H9 (cell line): ENCODE results near the gene RUNX1. TPM values are rescaled to one million over a fixed set of nuclear protein-coding genes. Genes with fewer than 3 reads are reported as not detected.

Experiments
- DNase-seq: peaks from one replicate; pipeline ENCODE4 v3.0.0-alpha.2; 2017
- H2AFZ ChIP-seq: one replicate; pipeline ENCODE4 v1.6.1; 2013; ENCODE audit warnings: mild to moderate bottlenecking, low read length, control low read depth, moderate library complexity
- H2AK5ac ChIP-seq: 2 replicates; pipeline ENCODE4 v1.6.1; 2013; ENCODE audit warnings: low read length, control low read depth, mixed read lengths; ENCODE audit not compliant: insufficient read length
- H2BK120ac ChIP-seq: one replicate; pipeline ENCODE4 v1.6.1; 2013; ENCODE audit warnings: low read depth, mild to moderate bottlenecking, low read length, control low read depth, inconsistent platforms; ENCODE audit not compliant: poor library complexity, severe bottlenecking
- H2BK12ac ChIP-seq: 2 replicates; pipeline ENCODE4 v1.6.1; 2013; ENCODE audit warnings: low read length, control low read depth, mixed read lengths, low read depth; ENCODE audit not compliant: insufficient read length
- H2BK15ac ChIP-seq: 2 replicates; pipeline ENCODE4 v1.6.1; 2013; ENCODE audit warnings: low read depth, low read length, control low read depth
- H2BK20ac ChIP-seq: one replicate; pipeline ENCODE4 v1.6.1; 2013; ENCODE audit warnings: low read depth, mild to moderate bottlenecking, low read length, control low read depth, inconsistent platforms; ENCODE audit not compliant: poor library complexity, severe bottlenecking
- H2BK5ac ChIP-seq: 2 replicates; pipeline ENCODE4 v1.6.1; 2013; ENCODE audit warnings: low read length, control low read depth, mixed read lengths; ENCODE audit not compliant: insufficient read length
- H3K14ac ChIP-seq: 2 replicates; pipeline ENCODE4 v1.6.1; 2013; ENCODE audit warnings: low read length, control low read depth; ENCODE audit not compliant: insufficient read depth
- H3K18ac ChIP-seq: 2 replicates; pipeline ENCODE4 v1.6.1; 2013; ENCODE audit warnings: low read depth, mild to moderate bottlenecking, mixed read lengths, low read length, control low read depth; ENCODE audit not compliant: insufficient read length
- H3K23ac ChIP-seq: 2 replicates; pipeline ENCODE4 v1.6.1; 2013; ENCODE audit warnings: low read length, control low read depth, mixed read lengths, low read depth; ENCODE audit not compliant: insufficient read length
- H3K23me2 ChIP-seq: 2 replicates; pipeline ENCODE4 v1.6.1; 2013; ENCODE audit warnings: low read depth, mild to moderate bottlenecking, mixed read lengths, low read length, control low read depth; ENCODE audit not compliant: insufficient read length, poor library complexity, severe bottlenecking
- H3K27ac ChIP-seq: 2 replicates; pipeline ENCODE4 v1.5.1; 2013; ENCODE audit warnings: low read length, control low read depth, mixed read lengths, low read depth; ENCODE audit not compliant: insufficient read length
- H3K27me3 ChIP-seq: 2 replicates; pipeline ENCODE4 v1.6.1; 2013; ENCODE audit warnings: low read length, control low read depth, inconsistent platforms; ENCODE audit not compliant: insufficient read depth
- H3K4ac ChIP-seq: 2 replicates; pipeline ENCODE4 v1.6.1; 2013; ENCODE audit warnings: low read depth, mild to moderate bottlenecking, control low read depth, inconsistent platforms, low read length, moderate library complexity
- H3K4me1 ChIP-seq: 2 replicates; pipeline ENCODE4 v1.6.1; 2013; ENCODE audit warnings: low read length, control low read depth, inconsistent platforms; ENCODE audit not compliant: insufficient read depth
- H3K4me2 ChIP-seq: 2 replicates; pipeline ENCODE4 v1.6.1; 2013; ENCODE audit warnings: low read length, control low read depth, mixed read lengths; ENCODE audit not compliant: insufficient read length, insufficient read depth
- H3K56ac ChIP-seq: 2 replicates; pipeline ENCODE4 v1.6.1; 2013; ENCODE audit warnings: low read depth, mild to moderate bottlenecking, mixed read lengths, low read length, control low read depth; ENCODE audit not compliant: insufficient read length
- H3K79me1 ChIP-seq: 2 replicates; pipeline ENCODE4 v1.6.1; 2013; ENCODE audit warnings: low read depth, mild to moderate bottlenecking, moderate library complexity, low read length, control low read depth, inconsistent platforms; ENCODE audit not compliant: insufficient read depth, poor library complexity, severe bottlenecking
- H3K79me2 ChIP-seq: 2 replicates; pipeline ENCODE4 v1.6.1; 2013; ENCODE audit warnings: low read length, control low read depth, inconsistent platforms; ENCODE audit not compliant: insufficient read depth
- H3K9ac ChIP-seq: 2 replicates; pipeline ENCODE4 v1.6.1; 2013; ENCODE audit warnings: low read length, control low read depth, mixed read lengths; ENCODE audit not compliant: insufficient read length; ENCODE audit errors: extremely low read depth
- H3K9me3 ChIP-seq: one replicate; pipeline ENCODE4 v1.6.1; 2013; ENCODE audit warnings: low read depth, low read length, inconsistent platforms; ENCODE audit not compliant: control insufficient read depth
- H3T11ph ChIP-seq: one replicate; pipeline ENCODE4 v1.6.1; 2013; ENCODE audit warnings: mild to moderate bottlenecking, low read length, control low read depth, inconsistent platforms
- H4K20me1 ChIP-seq: one replicate; pipeline ENCODE4 v1.6.1; 2013; ENCODE audit not compliant: control insufficient read depth, insufficient read length, insufficient read depth
- H4K5ac ChIP-seq: 2 replicates; pipeline ENCODE4 v1.6.1; 2013; ENCODE audit warnings: low read depth, mild to moderate bottlenecking, mixed read lengths, low read length, control low read depth; ENCODE audit not compliant: insufficient read length
- H4K8ac ChIP-seq: replicated peaks from 2 replicates; pipeline ENCODE4 v1.6.1; 2013; ENCODE audit warnings: low read length, control low read depth, mixed read lengths, low read depth; ENCODE audit not compliant: insufficient read length
- H4K91ac ChIP-seq: 2 replicates; pipeline ENCODE4 v1.6.1; 2013; ENCODE audit warnings: low read depth, mild to moderate bottlenecking, moderate library complexity, mixed read lengths, low read length, control low read depth; ENCODE audit not compliant: insufficient read length
- H3K27ac Mint-ChIP-seq, 3 experiments: 2 replicates in 2 of 3; 3 replicates in 1 of 3; pipeline ENCODE4 v1.8.0; 2020 to 2021; ENCODE audit warnings: mixed read lengths in 3 of 3, mild to moderate bottlenecking in 1 of 3, moderate library complexity in 1 of 3
- H3K27me3 Mint-ChIP-seq: 2 replicates; pipeline ENCODE4 v1.8.0; 2021; ENCODE audit warnings: low read depth, mild to moderate bottlenecking, moderate library complexity, mixed read lengths
- H3K36me3 Mint-ChIP-seq, 3 experiments: 2 replicates in 2 of 3; 3 replicates in 1 of 3; pipeline ENCODE4 v1.8.0; 2020 to 2021; ENCODE audit warnings: low read depth in 3 of 3, mixed read lengths in 3 of 3; ENCODE audit not compliant: insufficient read depth in 1 of 3
- H3K4me1 Mint-ChIP-seq, 2 experiments: 2 replicates each; pipeline ENCODE4 v1.8.0; 2020; ENCODE audit warnings: mixed read lengths in 2 of 2
- H3K4me3 Mint-ChIP-seq, 2 experiments: 2 replicates in 1 of 2; 3 replicates in 1 of 2; pipeline ENCODE4 v1.8.0; 2020 to 2021; ENCODE audit warnings: mild to moderate bottlenecking in 2 of 2, mixed read lengths in 2 of 2, moderate library complexity in 1 of 2
- H3K9me3 Mint-ChIP-seq, 2 experiments: 2 replicates in 1 of 2; 3 replicates in 1 of 2; pipeline ENCODE4 v1.8.0; 2020; ENCODE audit warnings: mild to moderate bottlenecking in 2 of 2, mixed read lengths in 2 of 2, moderate library complexity in 1 of 2
- WGBS: extraction: QIAGEN DNeasy Blood & Tissue Kit; methylation state at CpG from one replicate; pipeline ENCODE4 v1.1.7; 2013; ENCODE audit warnings: missing lambda C conversion rate, low lambda C conversion rate, mixed read lengths; ENCODE audit not compliant: insufficient read length; ENCODE audit errors: extremely low coverage; 5-methylcytosine and 5-hydroxymethylcytosine counted together
- total RNA-seq: library from RNA; stranded (reverse); gene quantifications from 2 replicates; pipeline ENCODE4 v1.2.1, GENCODE V29; 2021
- TF ChIP-seq, protein P1 (sequence below): fragments of 200-600 bp; sonication (generic); conservative IDR thresholded peaks from 3 replicates; pipeline ENCODE4 v1.8.0; 2021; ENCODE audit warnings: antibody characterized with exemption, mild to moderate bottlenecking

The RUNX1 gene
- total RNA-seq, 1 experiment from 2014 or later, result 0.72 TPM

DNA sequence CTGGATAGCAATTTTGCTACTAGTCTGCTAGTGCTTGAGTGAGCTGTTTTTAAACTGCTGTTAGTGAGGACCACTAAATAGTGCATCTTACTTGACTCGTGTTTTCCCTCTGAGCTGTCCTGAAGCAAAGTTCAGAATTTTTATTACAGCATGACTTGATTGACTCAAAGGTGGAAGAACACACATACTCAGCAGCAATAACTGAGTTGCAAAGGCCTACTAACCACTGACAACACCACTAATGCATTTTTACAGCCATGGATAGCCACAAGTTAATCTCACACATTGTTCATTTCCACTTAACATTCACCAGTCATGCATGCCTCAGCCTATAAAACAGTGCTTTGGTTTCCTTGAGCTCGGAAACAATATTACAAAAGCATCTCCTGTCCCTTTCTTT lies 148.7 kb downstream of the RUNX1 start:
- Histone ChIP-seq H3K4me1 (no peaks in the 10 kb centered on the region), H2BK5ac (no peak overlapping the region), H3K79me2 (no peaks in the 10 kb centered on the region), H3K27me3 (no peaks in the 10 kb centered on the region), H2BK15ac (no peak overlapping the region), H3K4ac (no peak overlapping the region), H3T11ph (no peak overlapping the region), H3K9ac (no peak overlapping the region), H2BK12ac (no peak overlapping the region), H3K79me1 (no peaks in the 10 kb centered on the region), H2AK5ac (no peak overlapping the region), H3K18ac (no peak overlapping the region), H3K4me2 (no peak overlapping the region), H3K14ac (no peak overlapping the region), H3K56ac (no peak overlapping the region), H4K8ac (no peak overlapping the region), H3K23ac (no peak overlapping the region), H2AFZ (no peak overlapping the region), H3K23me2 (no peaks in the 10 kb centered on the region), H4K91ac (no peak overlapping the region), H2BK20ac (no peak overlapping the region), H4K20me1 (no peaks in the 10 kb centered on the region), H4K5ac (no peak overlapping the region), H3K9me3 (no peaks in the 10 kb centered on the region), H3K27ac (no peak overlapping the region), H2BK120ac (no peak overlapping the region)
- H3K9me3 Mint-ChIP-seq, result peaks cover 2 to 9% of the 10 kb centered on the region in 2 experiments; a peak in 3 of 5 replicates
- H3K36me3 Mint-ChIP-seq, result peaks cover 0 to 9% (median 0%) of the 10 kb centered on the region in 3 experiments; a peak in 2 of 7 replicates
- H3K27me3 Mint-ChIP-seq, result peaks cover 40% of the 10 kb centered on the region
- no peak overlapping the region for H3K27ac Mint-ChIP-seq
- WGBS, result no CpG with 5 or more reads among the region's 2 CpGs
- TF ChIP-seq, protein P1, sequence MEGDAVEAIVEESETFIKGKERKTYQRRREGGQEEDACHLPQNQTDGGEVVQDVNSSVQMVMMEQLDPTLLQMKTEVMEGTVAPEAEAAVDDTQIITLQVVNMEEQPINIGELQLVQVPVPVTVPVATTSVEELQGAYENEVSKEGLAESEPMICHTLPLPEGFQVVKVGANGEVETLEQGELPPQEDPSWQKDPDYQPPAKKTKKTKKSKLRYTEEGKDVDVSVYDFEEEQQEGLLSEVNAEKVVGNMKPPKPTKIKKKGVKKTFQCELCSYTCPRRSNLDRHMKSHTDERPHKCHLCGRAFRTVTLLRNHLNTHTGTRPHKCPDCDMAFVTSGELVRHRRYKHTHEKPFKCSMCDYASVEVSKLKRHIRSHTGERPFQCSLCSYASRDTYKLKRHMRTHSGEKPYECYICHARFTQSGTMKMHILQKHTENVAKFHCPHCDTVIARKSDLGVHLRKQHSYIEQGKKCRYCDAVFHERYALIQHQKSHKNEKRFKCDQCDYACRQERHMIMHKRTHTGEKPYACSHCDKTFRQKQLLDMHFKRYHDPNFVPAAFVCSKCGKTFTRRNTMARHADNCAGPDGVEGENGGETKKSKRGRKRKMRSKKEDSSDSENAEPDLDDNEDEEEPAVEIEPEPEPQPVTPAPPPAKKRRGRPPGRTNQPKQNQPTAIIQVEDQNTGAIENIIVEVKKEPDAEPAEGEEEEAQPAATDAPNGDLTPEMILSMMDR, result no peak
- no peak overlapping the region for H3K4me3 Mint-ChIP-seq
- no peak for DNase-seq
- peaks cover 0 to 5% of the 10 kb centered on the region in 2 experiments; a peak in 2 of 4 replicates for H3K4me1 Mint-ChIP-seq
